Stimulated activated naive CD8-positive, alpha-beta T cell treated with anti-CD3 and anti-CD28 coated beads, Interleukin-15, amount 100 ng/mL, for 72 hours (primary cell): Measurements from ENCODE around the gene CCDC116.

Experiments
- ATAC-seq: fragments of 150-1000 bp; cut with Tn5 transposase; 2 replicates; pipeline ENCODE4 v1.10.0; 2021; ENCODE audit warnings: mild to moderate bottlenecking, moderate library complexity
- DNase-seq, 2 donors: peaks; one replicate each; pipeline ENCODE4 v3.0.0; 2021 to 2022
- H3K27ac Mint-ChIP-seq, 2 donors: one replicate each; pipeline ENCODE4 v1.8.0; 2022; ENCODE audit warnings: mild to moderate bottlenecking in 2 of 2, mixed read lengths in 2 of 2, moderate library complexity in 2 of 2
- H3K27me3 Mint-ChIP-seq: one replicate; pipeline ENCODE4 v1.8.0; 2022; ENCODE audit warnings: mixed read lengths
- H3K4me1 Mint-ChIP-seq: one replicate; pipeline ENCODE4 v1.8.0; 2022; ENCODE audit warnings: mild to moderate bottlenecking, mixed read lengths
- H3K4me3 Mint-ChIP-seq, 2 donors: one replicate each; pipeline ENCODE4 v1.8.0; 2022; ENCODE audit warnings: mild to moderate bottlenecking in 2 of 2, mixed read lengths in 2 of 2, moderate library complexity in 1 of 2
- H3K9me3 Mint-ChIP-seq, 2 donors: one replicate each; pipeline ENCODE4 v1.8.0; 2022; ENCODE audit warnings: mixed read lengths in 2 of 2

CCDC116 gene

GRCh38 chr22:21622919-21623647, 9.5 kb upstream of the CCDC116 start:
- no peak for ATAC-seq
- no peak overlapping the region for H3K4me3 Mint-ChIP-seq
- H3K9me3 Mint-ChIP-seq: no peaks in the 10 kb centered on the region
- H3K27ac Mint-ChIP-seq: peak overlapping the region in 1 of 2 donors; percentile 89
- DNase-seq: no peak
- H3K4me1 Mint-ChIP-seq: peaks cover 75% of the 10 kb centered on the region
- H3K27me3 Mint-ChIP-seq: no peaks in the 10 kb centered on the region

- Mint-ChIP-seq H3K4me3 (no peak overlapping the region), H3K27me3 (no peaks in the 10 kb centered on the region), H3K27ac (no peak overlapping the region), H3K4me1 (peaks cover 80% of the 10 kb centered on the region), H3K9me3 (no peaks in the 10 kb centered on the region)
- DNase-seq: no peak
- ATAC-seq: peak; percentile 6
Measured at GRCh38 chr22:21623648-21623970, 9.0 kb upstream of the CCDC116 start.

- Mint-ChIP-seq H3K27ac (peak overlapping the region; percentile 9 to 90), H3K9me3 (no peaks in the 10 kb centered on the region), H3K4me3 (no peak overlapping the region), H3K27me3 (no peaks in the 10 kb centered on the region), H3K4me1 (peaks cover 85% of the 10 kb centered on the region)
- ATAC-seq (no peak), DNase-seq (peak in 1 of 2 donors; percentile 34)
Measured at GRCh38 chr22:21624120-21624879, 8.3 kb upstream of the CCDC116 start.

DNA sequence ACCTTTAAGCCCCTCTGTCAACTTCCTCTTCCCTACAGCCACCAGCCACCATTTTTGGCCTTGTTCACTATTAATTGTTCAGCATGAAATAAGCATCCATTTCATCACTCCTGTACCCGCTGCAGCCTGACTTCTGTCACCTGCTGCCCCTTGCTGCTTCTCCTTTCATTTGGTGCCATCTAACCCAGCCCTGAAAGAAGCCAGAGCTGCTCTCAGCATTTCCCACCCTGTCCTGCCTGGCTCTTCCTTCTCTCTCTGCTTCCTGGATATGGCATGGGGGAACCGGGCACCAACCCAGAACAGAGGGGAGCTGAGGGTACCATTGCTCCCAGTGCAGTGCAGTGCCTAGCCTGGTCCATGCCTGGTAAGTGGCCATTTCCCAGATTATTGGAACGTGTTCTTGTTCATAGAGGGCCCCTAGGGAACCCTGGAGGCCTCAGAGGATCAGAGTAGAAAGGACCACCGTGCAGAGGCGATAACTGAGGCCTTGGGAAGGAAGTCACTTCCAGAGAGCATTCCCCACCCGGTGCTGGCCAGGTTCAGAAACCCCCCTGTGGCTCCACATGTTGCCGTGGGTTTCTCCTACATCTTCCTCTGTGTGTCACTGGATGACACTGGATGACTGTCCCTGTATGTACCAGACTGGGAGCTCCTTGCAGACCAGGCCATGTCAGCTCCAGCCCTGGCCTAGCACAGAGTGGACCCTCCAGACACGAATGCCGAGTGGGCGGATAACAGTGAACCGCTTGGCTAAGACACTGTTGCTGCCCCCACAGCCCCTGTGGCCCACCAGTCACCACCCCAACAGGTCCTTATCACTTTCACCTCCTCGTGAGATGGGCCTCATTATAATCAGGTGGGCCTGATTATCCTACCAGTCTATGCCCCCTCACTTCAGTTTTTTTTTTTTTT, 7.4 kb upstream of the CCDC116 start:
- ATAC-seq (no peak), DNase-seq (no peak)
- no peaks in the 10 kb centered on the region for H3K27me3 Mint-ChIP-seq
- H3K4me3 Mint-ChIP-seq: no peak overlapping the region
- no peaks in the 10 kb centered on the region for H3K9me3 Mint-ChIP-seq
- peak overlapping the region; percentile 57 to 90 for H3K27ac Mint-ChIP-seq
- H3K4me1 Mint-ChIP-seq: peaks cover 83% of the 10 kb centered on the region

DNA sequence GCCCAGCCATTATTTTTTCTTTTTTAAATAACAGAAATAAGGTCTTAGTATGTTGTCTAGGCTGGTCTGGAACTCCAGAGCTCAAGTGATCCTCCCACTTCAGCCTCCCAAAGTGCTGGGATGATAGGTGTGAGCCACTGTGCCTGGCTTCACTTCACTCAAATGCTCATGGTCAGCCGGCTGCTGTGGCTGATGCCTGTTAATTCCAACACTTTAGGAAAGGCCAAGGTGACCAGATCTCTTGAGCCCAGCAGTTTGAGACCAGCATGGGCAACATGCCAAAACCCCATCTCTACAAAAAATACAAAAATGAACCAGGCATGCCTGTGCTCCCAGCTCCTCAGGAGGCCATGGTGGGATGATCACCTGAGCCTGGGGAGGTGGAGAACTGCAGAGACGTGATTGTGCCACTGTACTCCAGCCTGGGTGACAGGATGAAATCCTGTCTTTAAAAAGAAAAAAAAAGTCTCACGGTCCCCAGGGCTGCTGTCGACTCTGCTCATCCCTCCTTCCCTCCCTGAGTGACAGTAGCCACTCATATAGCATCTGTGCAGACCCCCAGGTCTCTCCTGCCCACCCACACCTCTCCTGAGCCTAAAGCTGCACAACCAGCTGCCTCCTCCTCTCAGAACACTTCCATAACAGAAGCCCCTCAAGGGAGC, 6.4 kb upstream of the CCDC116 start:
- Mint-ChIP-seq H3K4me1 (peaks cover 83% of the 10 kb centered on the region), H3K27ac (peak overlapping the region; percentile 27 to 67), H3K9me3 (no peaks in the 10 kb centered on the region), H3K4me3 (peak overlapping the region; percentile 48 to 57), H3K27me3 (no peaks in the 10 kb centered on the region)
- DNase-seq (no peak), ATAC-seq (no peak)

DNA sequence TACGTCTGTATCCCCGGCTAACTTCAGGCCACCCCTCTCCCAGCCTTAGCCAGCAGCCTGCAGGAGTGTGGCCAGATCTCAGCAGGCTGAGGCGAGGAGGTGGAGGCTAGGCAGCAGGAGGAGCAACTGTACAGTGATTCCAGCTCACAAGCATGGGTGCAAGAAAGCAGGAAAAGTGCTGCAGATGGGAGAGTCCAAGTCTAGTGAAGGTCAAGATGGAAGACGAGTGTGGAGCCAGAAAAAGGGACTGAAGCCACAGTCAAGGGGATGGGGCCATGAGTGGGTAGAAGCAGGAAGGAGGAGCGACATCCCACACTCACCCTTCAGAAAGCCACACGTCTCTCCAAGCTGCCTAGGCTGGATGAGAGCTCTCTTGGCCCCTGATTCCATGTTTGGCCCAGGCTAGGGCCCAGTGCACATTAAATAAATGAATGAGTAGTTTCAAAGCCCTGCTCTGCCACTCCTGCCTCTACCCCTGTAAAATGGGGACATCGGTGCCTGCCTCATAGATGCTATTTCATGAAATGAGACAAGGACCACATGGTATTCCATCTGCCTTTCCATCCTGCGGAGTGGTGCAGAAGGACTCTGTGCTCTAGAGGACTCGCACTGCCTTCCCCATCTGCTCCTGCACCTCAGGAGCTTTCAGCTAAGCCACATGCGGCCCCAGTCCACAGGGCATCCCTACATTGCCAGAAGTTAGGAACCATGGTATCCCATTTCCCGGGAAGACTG, 5.7 kb upstream of the CCDC116 start:
- Mint-ChIP-seq H3K4me3 (peak overlapping the region; percentile 48 to 96), H3K4me1 (peaks cover 84% of the 10 kb centered on the region), H3K9me3 (no peaks in the 10 kb centered on the region), H3K27ac (peak overlapping the region; percentile 68 to 95), H3K27me3 (no peaks in the 10 kb centered on the region)
- DNase-seq (no peak), ATAC-seq (no peak)

DNA sequence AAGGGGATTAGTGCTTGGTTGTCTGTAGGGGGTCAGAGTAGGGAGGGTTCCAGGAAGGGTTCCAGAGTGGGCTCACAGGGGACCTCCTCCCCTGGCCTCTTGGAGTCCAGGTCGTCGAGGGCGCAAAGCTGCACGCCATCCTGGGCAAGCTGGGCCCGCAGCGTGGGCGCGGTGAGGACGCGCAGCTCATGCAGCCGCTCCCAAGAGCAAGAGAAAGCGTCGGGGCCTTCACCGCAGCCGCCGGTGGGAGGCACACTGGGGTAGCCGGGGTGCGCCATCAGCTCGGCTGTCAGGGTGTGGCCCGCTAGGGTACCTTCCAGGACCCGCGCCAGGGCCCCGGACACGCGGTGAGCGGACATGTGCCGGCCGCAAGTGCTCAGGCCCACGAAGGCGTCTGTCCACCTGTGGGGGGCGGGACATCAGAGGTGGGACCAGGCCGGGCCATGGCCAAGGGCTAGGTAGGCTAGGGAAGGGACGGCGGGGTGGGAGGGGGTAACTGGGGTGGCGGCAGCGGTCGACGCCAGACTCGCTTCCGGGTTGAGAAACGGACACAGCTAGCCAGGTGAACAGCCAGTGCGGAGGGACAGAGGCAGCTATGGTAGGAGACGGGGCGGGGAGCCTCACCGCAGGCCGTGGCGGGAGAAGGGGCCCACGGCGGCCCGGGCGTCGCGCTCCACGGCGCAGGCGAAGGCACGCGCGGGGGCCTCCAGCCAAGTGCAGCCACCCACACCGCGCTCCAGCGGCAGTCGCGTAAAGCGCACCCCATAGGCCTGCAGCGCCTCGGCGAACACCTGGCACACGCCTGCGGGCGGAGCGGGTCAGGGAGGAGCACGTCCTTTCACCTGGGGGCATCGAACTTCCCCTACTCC, 3.9 kb upstream of the CCDC116 start:
- peak; percentile 22 for ATAC-seq
- peaks cover 76% of the 10 kb centered on the region for H3K4me1 Mint-ChIP-seq
- H3K27ac Mint-ChIP-seq: peak overlapping the region; percentile 98
- DNase-seq: no peak
- no peaks in the 10 kb centered on the region for H3K27me3 Mint-ChIP-seq
- H3K9me3 Mint-ChIP-seq: no peaks in the 10 kb centered on the region
- peak overlapping the region; percentile 85 to 96 for H3K4me3 Mint-ChIP-seq

DNA sequence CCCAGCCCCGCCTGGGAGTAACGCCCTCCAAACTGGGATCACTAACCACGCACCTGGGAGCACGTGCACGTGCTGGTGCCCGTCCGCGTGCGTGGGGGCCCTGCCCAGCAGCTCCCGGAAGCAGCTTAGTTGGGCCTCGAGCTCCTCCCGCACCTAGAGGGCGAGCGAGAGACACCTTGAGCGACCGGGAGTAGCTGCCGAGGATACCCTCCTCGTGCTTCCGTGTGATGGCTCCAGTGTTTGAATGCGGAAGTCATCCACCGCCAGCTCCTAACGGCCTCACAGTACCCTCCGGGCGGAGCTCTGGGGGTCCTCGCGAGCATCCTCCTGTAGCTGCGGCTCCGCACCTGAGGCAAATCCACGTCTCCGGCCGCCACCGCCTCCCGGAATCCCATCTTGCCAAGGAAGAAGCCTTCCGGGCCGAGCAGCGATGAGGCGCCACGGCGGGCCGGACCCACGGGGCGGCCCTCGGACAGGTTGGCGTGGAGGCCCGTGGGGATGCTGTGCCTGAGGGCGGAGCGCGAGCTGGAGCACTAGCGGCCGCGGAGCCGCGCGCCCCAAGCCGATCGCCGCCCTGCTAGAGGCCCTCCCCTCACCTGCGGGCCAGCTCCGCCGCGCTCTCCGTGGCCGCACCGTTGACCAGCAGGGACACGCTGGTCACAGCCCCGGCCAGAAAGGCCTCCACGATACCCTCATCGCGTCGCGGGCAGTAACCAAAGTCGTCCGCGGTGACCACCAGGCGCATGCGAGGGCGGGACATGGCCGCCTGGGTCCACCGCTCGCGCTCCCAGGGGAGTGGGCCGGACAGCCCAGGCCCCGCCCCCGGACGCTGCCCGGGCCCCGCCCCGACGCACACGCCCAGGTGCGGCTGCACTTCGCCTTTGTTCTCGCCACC, 3.1 kb upstream of the CCDC116 start, which contains the start of gene YDJC:
TSS of gene YDJC (minus strand) at position 768 of the 895 bp plus-strand sequence. CDS start at position 760, 8 bp downstream.
- peaks cover 70% of the 10 kb centered on the region for H3K4me1 Mint-ChIP-seq

DNA sequence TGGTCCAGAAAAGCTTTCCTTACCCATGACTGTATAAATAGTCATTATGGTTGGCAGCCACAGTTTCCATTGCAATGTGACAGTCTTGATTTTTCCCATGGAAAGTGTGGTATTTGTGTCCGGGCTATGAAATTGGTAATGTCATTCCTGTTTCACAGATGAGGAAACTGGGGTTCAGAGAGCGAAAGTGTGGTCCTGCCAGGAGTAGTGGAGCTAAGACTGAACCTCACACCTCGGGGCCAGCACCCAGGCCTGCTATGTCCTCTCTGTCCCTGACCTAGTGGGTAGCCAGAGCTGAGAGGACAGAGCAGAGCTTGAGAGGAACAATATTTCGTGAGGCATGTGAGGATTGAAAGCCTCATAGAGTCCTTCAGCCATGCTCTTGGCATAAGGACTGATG, 1.5 kb upstream of the CCDC116 start:
- ATAC-seq (no peak), DNase-seq (no peak)
- no peak overlapping the region for H3K27ac Mint-ChIP-seq
- peak overlapping the region in 1 of 2 donors; percentile 74 for H3K4me3 Mint-ChIP-seq
- H3K4me1 Mint-ChIP-seq: peaks cover 55% of the 10 kb centered on the region
- H3K9me3 Mint-ChIP-seq: no peaks in the 10 kb centered on the region
- H3K27me3 Mint-ChIP-seq: no peaks in the 10 kb centered on the region

More for the DNA sequence above, 3.1 kb upstream of the CCDC116 start, which contains the start of gene YDJC:
- H3K27me3 Mint-ChIP-seq: no peaks in the 10 kb centered on the region
- H3K27ac Mint-ChIP-seq: peak within 1 kb of the TSS; percentile 98
- peak; percentile 94 for DNase-seq
- peak within 1 kb of the TSS; percentile 85 to 96 for H3K4me3 Mint-ChIP-seq
- no peaks in the 10 kb centered on the region for H3K9me3 Mint-ChIP-seq
- peak; percentile 90 for ATAC-seq

DNA sequence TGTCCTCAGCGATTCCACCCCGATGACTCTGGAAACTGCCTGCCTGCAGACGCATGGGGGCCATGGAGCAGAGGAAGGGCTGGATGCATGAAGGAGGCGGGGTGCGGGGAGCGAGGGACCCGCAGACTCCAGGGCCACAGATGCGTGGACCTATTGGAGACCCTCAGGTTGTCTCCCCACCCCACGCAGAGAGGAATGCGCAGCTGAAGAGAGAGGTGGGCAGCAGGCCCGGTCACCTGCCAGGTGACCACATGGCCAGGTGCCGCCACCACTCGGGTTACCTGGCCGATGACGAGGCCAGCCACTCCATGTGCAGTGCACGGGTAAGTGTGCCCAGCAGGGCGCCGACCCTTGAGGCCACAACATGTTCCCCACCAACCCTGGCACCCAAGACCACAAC, 371 bp downstream of the CCDC116 start:
- no peak for ATAC-seq
- Mint-ChIP-seq H3K27ac (no peak overlapping the region), H3K9me3 (no peaks in the 10 kb centered on the region), H3K4me3 (no peak overlapping the region), H3K4me1 (peaks cover 36% of the 10 kb centered on the region), H3K27me3 (no peaks in the 10 kb centered on the region)
- no peak for DNase-seq

GRCh38 chr22:21633481-21633880, 921 bp downstream of the CCDC116 start:
- H3K4me3 Mint-ChIP-seq: no peak overlapping the region
- no peaks in the 10 kb centered on the region for H3K9me3 Mint-ChIP-seq
- no peaks in the 10 kb centered on the region for H3K27me3 Mint-ChIP-seq
- H3K4me1 Mint-ChIP-seq: peaks cover 30% of the 10 kb centered on the region
- no peak overlapping the region for H3K27ac Mint-ChIP-seq
- DNase-seq (no peak), ATAC-seq (no peak)

- peaks cover 26% of the 10 kb centered on the region for H3K4me1 Mint-ChIP-seq
- no peak overlapping the region for H3K27ac Mint-ChIP-seq
- no peaks in the 10 kb centered on the region for H3K9me3 Mint-ChIP-seq
- no peak overlapping the region for H3K4me3 Mint-ChIP-seq
- DNase-seq (no peak), ATAC-seq (no peak)
- H3K27me3 Mint-ChIP-seq: no peaks in the 10 kb centered on the region
Measured at GRCh38 chr22:21634081-21634480, 1.5 kb downstream of the CCDC116 start.

DNA sequence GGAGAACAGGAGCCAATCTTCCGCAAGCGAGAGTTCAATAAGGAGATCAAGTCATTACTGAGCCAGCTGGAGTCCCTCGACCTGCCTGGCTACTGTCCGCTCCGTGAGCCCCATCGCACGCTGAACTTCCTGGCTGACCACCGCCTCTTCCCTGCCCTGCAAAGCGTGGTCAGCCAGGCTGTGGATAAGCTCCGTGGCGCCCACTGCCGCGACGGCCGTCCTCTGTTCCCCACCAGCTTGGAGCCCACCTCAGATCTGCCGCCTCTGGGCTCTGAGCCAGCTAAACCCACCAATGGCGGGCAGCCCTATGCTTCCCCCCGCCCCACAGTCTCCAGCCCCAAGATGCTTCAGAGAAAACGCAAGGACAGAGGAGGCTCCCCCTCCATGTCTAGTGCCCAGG, 2.3 kb downstream of the CCDC116 start:
- H3K27me3 Mint-ChIP-seq: no peaks in the 10 kb centered on the region
- H3K27ac Mint-ChIP-seq: no peak overlapping the region
- H3K4me1 Mint-ChIP-seq: peaks cover 23% of the 10 kb centered on the region
- H3K9me3 Mint-ChIP-seq: no peaks in the 10 kb centered on the region
- ATAC-seq (no peak), DNase-seq (no peak)
- H3K4me3 Mint-ChIP-seq: no peak overlapping the region
